HL-60 (cell line): ENCODE data around the gene SCOC.

Experiments used
- DNase-seq, 2 experiments: peaks; one replicate each; pipeline ENCODE4 v3.0.0-alpha.2; 2010 to 2020; ENCODE audit warnings: low read depth in 1 of 2, low spot score in 1 of 2
- H3K27ac ChIP-seq: fragments of 250-450 bp; sonication (Bioruptor Pico); replicated peaks from 2 replicates; pipeline ENCODE4 v1.5.1; 2020; ENCODE audit warnings: mild to moderate bottlenecking, moderate library complexity
- H3K27me3 ChIP-seq: fragments of 250-450 bp; sonication (Bioruptor Pico); 2 replicates; pipeline ENCODE4 v1.5.1; 2021; ENCODE audit warnings: mild to moderate bottlenecking, moderate library complexity; ENCODE audit not compliant: insufficient read depth, poor library complexity, severe bottlenecking
- H3K4me3 ChIP-seq: replicated peaks from 2 replicates; pipeline ENCODE4 v1.5.1; 2011; ENCODE audit warnings: mild to moderate bottlenecking, control low read depth, low read length; ENCODE audit not compliant: insufficient read depth
- CTCF ChIP-seq: IDR thresholded peaks from one replicate; pipeline ENCODE4 v1.5.1; 2011; ENCODE audit warnings: low read length, control low read depth, inconsistent platforms; ENCODE audit not compliant: insufficient read depth
- GABPA ChIP-seq: IDR thresholded peaks from 2 replicates; pipeline ENCODE4 v1.6.1; 2012; ENCODE audit warnings: low read depth
- POLR2AphosphoS5 ChIP-seq: IDR thresholded peaks from 2 replicates; pipeline ENCODE4 v1.6.1; 2012; ENCODE audit warnings: low read depth
- REST ChIP-seq: IDR thresholded peaks from 2 replicates; pipeline ENCODE4 v1.6.1; 2012; ENCODE audit warnings: low read depth; ENCODE audit not compliant: insufficient replicate concordance
- SPI1 ChIP-seq: IDR thresholded peaks from 2 replicates; pipeline ENCODE4 v1.6.1; 2012; ENCODE audit warnings: low read depth, mild to moderate bottlenecking, borderline replicate concordance

SCOC gene

DNA sequence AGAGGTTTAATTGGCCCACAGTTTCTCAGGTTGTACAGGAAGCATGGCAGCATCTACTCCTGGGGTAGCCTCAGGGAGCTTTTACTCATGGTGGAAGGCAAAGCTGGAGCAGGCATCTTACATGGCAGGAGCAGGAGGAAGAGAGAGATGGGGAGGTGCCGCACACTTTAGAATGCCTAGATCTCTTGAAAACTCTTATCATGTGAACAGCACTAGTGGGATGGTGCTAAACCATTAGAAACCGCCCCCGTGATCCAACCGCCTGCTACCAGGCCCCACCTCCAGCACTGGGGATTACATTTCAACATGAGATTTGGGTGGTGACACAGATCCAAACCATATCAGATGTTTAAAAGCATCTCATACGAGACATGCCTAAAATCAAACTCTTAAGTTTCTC is 41.6 kb upstream of the SCOC start:
- no peak for TF ChIP-seq REST
- TF ChIP-seq CTCF, result no peak
- Histone ChIP-seq H3K27me3 (no peaks in the 10 kb centered on the region), H3K4me3 (no peak overlapping the region), H3K27ac (no peak overlapping the region)
- no peak for DNase-seq

- no peak overlapping the region for H3K4me3 ChIP-seq
- no peaks in the 10 kb centered on the region for H3K27me3 ChIP-seq
- TF ChIP-seq GABPA (no peak), SPI1 (no peak), CTCF (no peak), REST (no peak), POLR2AphosphoS5 (no peak)
- H3K27ac ChIP-seq, result no peak overlapping the region
- DNase-seq, result no peak
Observed at GRCh38 chr4:140332734-140333133, 40.7 kb upstream of the SCOC start.

GRCh38 chr4:140333523-140333922 is 39.9 kb upstream of the SCOC start:
- H3K4me3 ChIP-seq, result no peak overlapping the region
- H3K27ac ChIP-seq, result no peak overlapping the region
- no peaks in the 10 kb centered on the region for H3K27me3 ChIP-seq
- TF ChIP-seq REST (no peak), POLR2AphosphoS5 (no peak), CTCF (no peak)
- DNase-seq, result no peak
